ENCODE data around the gene AMN1.
"Not testable (repeated sequence)": the region's sequence is repeated elsewhere in the genome, so short reads cannot be mapped to it uniquely, and the experiment has no call there.

Gene AMN1

DNA sequence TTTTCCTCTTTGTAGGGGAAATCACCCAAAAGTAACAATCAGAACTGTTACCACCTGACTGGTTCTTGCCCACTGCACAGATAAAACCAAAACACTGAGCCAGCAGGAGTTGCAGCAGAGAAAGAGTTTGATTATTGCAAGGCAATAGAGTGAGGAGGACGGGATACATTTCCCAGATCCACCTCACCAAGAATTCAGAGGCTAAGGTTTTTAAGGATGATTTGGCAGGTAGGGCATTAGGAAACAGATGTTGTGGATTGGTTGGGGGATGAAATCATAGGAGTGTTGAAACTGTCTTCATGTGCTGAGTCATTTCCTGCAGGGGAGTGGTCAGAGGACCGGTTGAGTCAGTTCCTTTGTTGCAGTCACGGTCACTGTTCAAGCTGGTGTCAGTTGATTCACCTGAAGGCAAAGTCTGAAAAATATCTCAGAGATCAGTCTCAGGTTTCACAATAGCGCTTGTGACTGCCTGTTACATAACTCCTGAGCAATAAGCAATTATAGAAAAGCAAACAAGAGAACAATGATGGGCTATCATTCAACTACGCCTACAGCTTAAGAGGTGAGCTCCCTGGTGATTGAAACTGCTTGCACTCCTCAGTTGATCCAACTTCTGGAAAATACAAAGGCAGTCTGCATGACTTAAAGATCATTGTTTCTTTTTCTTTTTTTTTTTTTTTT is 20.3 kb upstream of the AMN1 start:
- Mint-ChIP-seq H3K27me3 (no peaks in the 10 kb centered on the region), H3K27ac (peak overlapping the region; percentile 50 to 54), H3K36me3 (ENCODE audit: insufficient read depth) (peaks cover 2% of the 10 kb centered on the region), H3K9me3 (no peaks in the 10 kb centered on the region), H3K4me1 (ENCODE audit: low read depth in 2 of 2) (peaks cover 12 to 20% of the 10 kb centered on the region in 2 donors), H3K4me3 (peak overlapping the region; percentile 4 to 66)
- DNase-seq, result peak; percentile 19 to 23 (median 20)
- ATAC-seq (replicated peaks), result peak; percentile 92

DNA sequence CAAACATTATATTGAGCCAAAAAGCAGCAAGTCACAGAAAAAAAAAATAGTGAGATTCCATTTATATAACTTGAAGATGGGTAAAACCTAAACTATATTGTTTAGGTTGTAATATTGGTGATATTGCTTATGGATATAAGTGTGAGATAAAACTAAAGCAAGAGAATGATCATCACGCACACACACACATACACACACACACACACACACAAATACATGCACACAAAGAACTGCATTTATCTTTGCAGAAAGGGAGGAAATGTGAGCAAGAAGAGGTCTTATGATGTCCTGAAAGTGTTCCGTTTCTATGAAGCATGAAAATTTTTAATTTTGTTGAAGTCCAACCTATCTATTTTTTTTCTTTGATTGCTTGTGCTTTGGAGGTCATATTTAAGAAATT is 16.4 kb upstream of the AMN1 start:
- H3K4me3 Mint-ChIP-seq, result no peak overlapping the region
- no peak for ATAC-seq (replicated peaks)
- no peak for DNase-seq
- H3K27ac Mint-ChIP-seq, result no peak overlapping the region
- no peaks in the 10 kb centered on the region for H3K36me3 Mint-ChIP-seq (ENCODE audit: insufficient read depth)
- peaks cover 16 to 26% of the 10 kb centered on the region in 2 donors for H3K4me1 Mint-ChIP-seq (ENCODE audit: low read depth in 2 of 2)
- H3K27me3 Mint-ChIP-seq, result no peaks in the 10 kb centered on the region
- no peaks in the 10 kb centered on the region for H3K9me3 Mint-ChIP-seq

DNA sequence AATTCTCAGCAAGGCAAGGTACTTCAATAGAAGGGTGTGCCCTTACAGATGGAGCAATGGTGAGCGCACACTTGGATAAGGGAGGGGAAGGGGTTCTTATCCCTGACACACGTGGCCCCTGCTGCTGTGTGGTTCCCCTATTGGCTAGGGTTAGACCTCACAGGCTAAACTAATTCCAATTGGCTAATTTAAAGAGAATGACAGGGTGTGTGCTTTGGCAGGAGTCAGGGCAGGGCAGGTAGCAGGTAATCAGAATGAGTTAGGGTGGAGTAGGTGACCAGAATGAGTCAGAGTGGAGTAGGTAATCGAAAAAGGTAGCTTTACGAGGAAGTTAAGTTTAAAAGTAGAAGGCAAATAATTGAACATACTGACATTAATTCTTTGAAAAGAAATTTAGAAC is 15.5 kb upstream of the AMN1 start:
- H3K4me1 Mint-ChIP-seq (ENCODE audit: low read depth in 2 of 2), result peaks cover 12 to 28% of the 10 kb centered on the region in 2 donors
- not testable (repeated sequence) for H3K9me3 Mint-ChIP-seq; ATAC-seq (replicated peaks); H3K4me3 Mint-ChIP-seq; H3K27me3 Mint-ChIP-seq; H3K36me3 Mint-ChIP-seq (ENCODE audit: insufficient read depth); DNase-seq; H3K27ac Mint-ChIP-seq

DNA sequence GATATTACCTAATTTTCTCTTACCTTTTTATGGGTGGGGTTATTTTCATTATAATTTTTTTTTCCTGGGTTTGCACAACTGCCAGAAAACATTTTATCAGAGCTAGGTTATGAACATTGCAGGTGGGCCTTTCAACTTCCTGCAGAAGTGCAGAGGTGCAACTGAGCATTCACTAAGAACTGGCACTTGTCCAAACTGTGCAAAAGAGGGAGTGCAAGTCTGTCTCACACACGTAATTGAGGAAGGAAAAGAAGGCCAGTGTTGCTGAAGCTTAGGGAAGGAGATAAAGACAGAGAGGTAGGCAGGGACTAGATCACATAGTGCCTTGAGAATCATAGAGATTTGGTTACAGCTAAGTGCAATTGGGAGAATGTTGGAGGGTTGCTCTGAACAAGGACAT is 14.1 kb upstream of the AMN1 start:
- H3K4me3 Mint-ChIP-seq, result no peak overlapping the region
- DNase-seq, result peak in 2 of 3 experiments; percentile 5 to 10

DNA sequence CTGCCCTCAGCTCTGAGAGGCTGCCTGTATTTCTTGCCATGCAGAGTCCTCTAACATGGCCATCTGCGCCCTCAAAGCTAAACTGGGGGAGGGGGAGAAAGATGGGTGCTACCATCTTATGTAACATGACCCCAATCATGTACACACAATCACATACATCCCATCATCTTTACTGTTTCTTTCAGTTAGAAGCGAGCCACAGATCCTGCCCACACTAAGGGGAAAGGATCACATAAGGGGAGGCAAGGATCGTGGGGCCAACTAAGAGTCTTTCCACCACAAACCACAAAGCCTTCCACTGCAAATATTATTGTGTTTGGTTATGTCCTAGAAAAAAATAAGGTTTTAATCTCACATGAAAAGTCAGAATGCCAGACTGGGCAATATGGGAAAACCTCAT is 11.8 kb upstream of the AMN1 start:
- H3K36me3 Mint-ChIP-seq (ENCODE audit: insufficient read depth), result peaks cover 4% of the 10 kb centered on the region
- no peaks in the 10 kb centered on the region for H3K9me3 Mint-ChIP-seq
- DNase-seq (no peak), ATAC-seq (replicated peaks) (no peak)
- H3K27ac Mint-ChIP-seq, result no peak overlapping the region
- H3K27me3 Mint-ChIP-seq, result no peaks in the 10 kb centered on the region
- peaks cover 8 to 17% of the 10 kb centered on the region in 2 donors for H3K4me1 Mint-ChIP-seq (ENCODE audit: low read depth in 2 of 2)
- H3K4me3 Mint-ChIP-seq, result no peak overlapping the region

More for the DNA sequence above, 14.1 kb upstream of the AMN1 start:
- peak; percentile 33 for ATAC-seq (replicated peaks)
- peak overlapping the region in 1 of 2 donors; percentile 0 for H3K27ac Mint-ChIP-seq
- H3K9me3 Mint-ChIP-seq, result no peaks in the 10 kb centered on the region
- H3K27me3 Mint-ChIP-seq, result no peaks in the 10 kb centered on the region
- H3K36me3 Mint-ChIP-seq (ENCODE audit: insufficient read depth), result peaks cover 4% of the 10 kb centered on the region
- peaks cover 8 to 21% of the 10 kb centered on the region in 2 donors for H3K4me1 Mint-ChIP-seq (ENCODE audit: low read depth in 2 of 2)

DNA sequence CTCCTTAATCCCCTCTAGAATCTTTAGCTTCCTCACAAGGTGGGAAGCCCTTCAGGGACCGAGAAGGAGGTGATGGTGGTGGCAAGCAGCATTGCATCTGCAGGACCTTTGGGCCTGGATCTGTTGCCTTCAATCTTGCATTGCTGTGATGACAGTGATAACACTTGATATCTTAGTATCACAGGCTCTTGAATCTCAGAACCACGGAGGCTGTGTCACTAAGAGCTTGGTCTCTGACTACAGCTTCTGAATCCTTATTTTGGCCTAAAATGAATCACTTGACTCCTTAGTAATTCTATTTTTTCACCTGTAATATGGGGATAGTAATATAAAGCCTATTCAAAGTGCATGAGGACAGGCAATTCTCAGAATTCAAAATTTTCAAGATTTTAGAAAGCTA is 8.9 kb upstream of the AMN1 start:
- peaks cover 13 to 25% of the 10 kb centered on the region in 2 donors for H3K4me1 Mint-ChIP-seq (ENCODE audit: low read depth in 2 of 2)
- no peak overlapping the region for H3K4me3 Mint-ChIP-seq
- no peaks in the 10 kb centered on the region for H3K27me3 Mint-ChIP-seq
- no peaks in the 10 kb centered on the region for H3K9me3 Mint-ChIP-seq
- no peak overlapping the region for H3K27ac Mint-ChIP-seq
- no peak for ATAC-seq (replicated peaks)
- no peak for DNase-seq
- peaks cover 9% of the 10 kb centered on the region for H3K36me3 Mint-ChIP-seq (ENCODE audit: insufficient read depth)

DNA sequence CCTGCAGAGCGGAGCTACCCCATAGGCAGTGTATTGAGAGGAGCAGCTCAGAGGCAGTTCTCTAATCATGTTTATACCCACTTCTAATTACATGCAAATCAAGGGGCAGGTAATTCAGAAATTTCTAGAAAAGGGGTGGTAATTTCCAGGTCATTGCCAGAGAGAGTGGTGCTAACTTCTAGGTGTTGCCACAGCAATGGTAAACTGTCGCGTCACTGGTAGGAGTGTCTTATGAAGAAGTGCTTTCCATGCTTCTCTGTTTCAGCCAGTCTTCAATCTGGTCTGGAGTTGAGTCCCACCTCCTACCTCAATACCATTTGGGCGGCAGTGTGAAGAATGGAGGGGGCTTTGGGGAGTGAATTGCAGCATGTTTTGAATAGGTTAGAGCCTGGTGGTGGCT is 8.5 kb upstream of the AMN1 start:
- Mint-ChIP-seq H3K27me3 (no peaks in the 10 kb centered on the region), H3K9me3 (no peaks in the 10 kb centered on the region), H3K27ac (no peak overlapping the region), H3K4me3 (no peak overlapping the region), H3K36me3 (ENCODE audit: insufficient read depth) (peaks cover 9% of the 10 kb centered on the region), H3K4me1 (ENCODE audit: low read depth in 2 of 2) (peaks cover 14 to 22% of the 10 kb centered on the region in 2 donors)
- DNase-seq (no peak), ATAC-seq (replicated peaks) (no peak)

DNA sequence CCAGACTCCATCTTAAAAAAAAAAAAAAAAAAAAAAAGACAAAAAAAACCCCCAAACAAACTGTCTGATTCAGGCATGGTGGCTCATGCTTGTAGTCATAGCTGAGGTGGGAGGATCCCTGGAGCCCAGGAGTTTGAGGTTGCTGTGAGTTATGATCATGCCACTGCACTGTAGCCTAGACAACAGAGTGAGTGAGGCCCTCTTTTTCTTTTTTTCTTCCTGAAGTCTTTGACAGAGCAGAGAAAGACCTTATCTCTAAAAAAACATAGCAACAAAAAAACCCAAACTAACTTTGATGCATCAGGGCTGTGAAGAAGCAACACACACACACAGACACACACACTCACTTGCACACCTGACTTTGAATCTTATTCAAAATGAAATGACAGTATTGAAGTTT is 7.7 kb upstream of the AMN1 start:
- DNase-seq (no peak), ATAC-seq (replicated peaks) (peak; percentile 83)
- Mint-ChIP-seq H3K9me3 (no peaks in the 10 kb centered on the region), H3K4me3 (no peak overlapping the region), H3K27ac (no peak overlapping the region), H3K36me3 (ENCODE audit: insufficient read depth) (peaks cover 9% of the 10 kb centered on the region), H3K27me3 (no peaks in the 10 kb centered on the region), H3K4me1 (ENCODE audit: low read depth in 2 of 2) (peaks cover 14 to 17% of the 10 kb centered on the region in 2 donors)

DNA sequence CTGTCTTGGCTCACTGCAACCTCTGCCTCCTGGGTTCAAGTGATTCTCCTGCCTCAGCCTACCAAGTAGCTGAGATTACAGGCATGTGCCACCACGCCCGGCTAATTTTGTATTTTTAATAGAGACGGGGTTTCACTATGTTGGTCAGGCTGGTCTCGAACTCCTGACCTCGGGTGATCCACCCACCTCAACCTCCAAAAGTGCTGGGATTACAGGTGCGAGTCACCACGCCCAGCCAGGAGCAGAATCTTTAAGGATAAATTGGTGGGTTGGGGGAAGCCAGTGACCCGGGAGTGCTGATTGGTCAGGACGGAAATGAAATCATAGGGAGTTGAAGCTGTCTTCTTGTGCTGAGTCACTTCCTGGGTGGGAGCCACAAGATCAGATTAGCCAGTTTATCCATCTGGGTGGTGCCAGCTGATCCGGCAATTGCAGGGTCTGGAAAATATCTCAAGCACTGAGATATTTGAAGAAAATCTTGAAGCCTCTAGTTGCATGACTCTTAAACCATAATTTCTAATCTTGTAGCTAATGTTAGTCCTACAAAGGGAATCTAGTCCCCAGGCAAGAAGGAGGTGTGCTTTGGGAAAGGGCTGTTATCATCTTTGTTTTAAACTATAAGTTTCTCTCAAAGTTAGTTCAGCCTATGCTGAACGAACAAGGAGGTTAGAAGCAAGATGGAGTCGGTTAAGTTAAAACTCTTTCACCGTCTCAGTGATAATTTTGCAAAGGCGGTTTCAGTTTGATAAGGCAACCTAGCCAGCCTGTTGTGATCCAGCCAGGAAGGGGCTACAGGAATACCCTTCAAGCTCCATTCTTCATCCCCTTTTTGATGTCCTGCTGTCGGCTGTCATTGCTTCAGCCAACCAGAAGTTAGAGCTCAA is 5.0 kb upstream of the AMN1 start:
- Mint-ChIP-seq H3K27ac (peak overlapping the region; percentile 25 to 70), H3K36me3 (ENCODE audit: insufficient read depth) (peaks cover 13% of the 10 kb centered on the region), H3K4me3 (peak overlapping the region; percentile 31 to 55), H3K4me1 (ENCODE audit: low read depth in 2 of 2) (peaks cover 29 to 31% of the 10 kb centered on the region in 2 donors)
- H3K9me3 Mint-ChIP-seq; DNase-seq; ATAC-seq (replicated peaks); H3K27me3 Mint-ChIP-seq: not testable (repeated sequence)

DNA sequence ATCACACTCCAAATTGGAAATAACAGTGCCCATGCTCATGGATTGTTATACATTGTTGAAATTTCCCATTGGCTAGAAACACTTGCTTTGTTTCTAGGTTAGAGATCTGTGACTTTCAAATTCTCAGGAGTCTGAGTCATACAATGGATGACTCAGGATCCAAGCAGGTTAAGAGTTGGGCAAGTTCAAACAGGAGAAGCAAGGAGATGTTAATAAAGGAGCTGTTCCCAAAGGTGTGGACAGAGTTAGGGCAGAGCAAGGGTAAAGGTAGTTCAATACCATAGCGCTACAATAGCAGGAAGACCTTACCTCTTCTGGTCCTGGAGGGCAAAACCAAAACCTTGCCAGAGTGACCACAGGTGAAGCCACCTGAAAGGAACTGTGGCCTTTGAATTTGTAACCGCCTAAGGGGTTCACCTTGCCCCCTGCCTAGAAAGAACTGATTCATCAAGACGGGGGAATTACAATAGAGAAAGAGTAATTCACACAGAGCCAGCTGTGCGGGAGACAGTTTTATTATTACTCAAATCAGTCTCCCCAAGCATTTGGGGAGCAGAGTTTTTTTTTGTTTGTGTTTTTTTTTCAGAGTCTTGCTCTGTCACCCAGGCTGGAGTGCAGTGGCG is 4.2 kb upstream of the AMN1 start:
- H3K4me3 Mint-ChIP-seq, result peak overlapping the region in 1 of 2 donors; percentile 55
- ATAC-seq (replicated peaks) (no peak), DNase-seq (no peak)
- peaks cover 19% of the 10 kb centered on the region for H3K36me3 Mint-ChIP-seq (ENCODE audit: insufficient read depth)
- peaks cover 0 to 1% of the 10 kb centered on the region in 2 donors for H3K9me3 Mint-ChIP-seq
- H3K27me3 Mint-ChIP-seq, result no peaks in the 10 kb centered on the region
- peak overlapping the region; percentile 25 to 70 for H3K27ac Mint-ChIP-seq
- H3K4me1 Mint-ChIP-seq (ENCODE audit: low read depth in 2 of 2), result peaks cover 27 to 36% of the 10 kb centered on the region in 2 donors

DNA sequence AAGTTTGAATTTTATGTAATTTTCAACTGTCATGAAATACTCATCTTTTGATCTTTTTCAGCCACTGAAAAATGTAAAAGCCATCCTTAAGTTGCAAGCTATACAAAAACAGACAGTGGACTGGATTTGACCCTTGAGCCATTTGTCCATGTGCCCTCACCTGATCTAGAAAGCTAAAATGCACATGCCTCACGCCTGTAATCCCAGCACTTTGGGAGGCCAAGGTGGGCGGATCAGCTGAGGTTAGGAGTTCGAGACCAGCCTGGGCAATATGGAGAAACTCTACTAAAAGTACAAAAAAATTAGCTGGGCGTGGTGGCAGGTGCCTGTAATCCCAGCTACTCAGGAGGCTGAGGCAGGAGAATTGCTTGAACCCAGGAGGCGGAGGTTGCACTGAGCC is 2.4 kb upstream of the AMN1 start:
- Mint-ChIP-seq H3K4me1 (ENCODE audit: low read depth in 2 of 2) (peaks cover 37 to 44% of the 10 kb centered on the region in 2 donors), H3K36me3 (ENCODE audit: insufficient read depth) (peaks cover 21% of the 10 kb centered on the region), H3K4me3 (peak overlapping the region in 1 of 2 donors; percentile 62)
- DNase-seq; H3K27ac Mint-ChIP-seq; H3K9me3 Mint-ChIP-seq; ATAC-seq (replicated peaks); H3K27me3 Mint-ChIP-seq: not testable (repeated sequence)

DNA sequence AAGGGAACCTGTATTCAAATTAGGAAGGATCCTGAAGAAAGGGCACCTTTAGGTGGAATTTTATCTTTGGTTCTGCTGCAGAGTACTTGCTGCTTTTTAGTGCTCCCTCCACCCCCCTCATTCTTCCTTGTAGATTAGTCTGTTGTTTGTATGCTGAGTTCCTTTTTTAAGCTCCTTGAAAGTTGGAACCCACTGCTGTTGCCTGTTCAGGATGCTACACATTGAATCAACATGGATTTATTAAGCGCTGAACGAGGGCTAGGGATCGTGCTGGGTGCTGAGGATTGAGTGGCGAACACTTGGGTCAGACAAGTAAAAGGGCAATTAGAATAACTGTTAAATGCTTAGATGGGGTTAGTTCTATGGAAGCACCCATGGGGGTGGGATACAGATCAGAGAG is 884 bp upstream of the AMN1 start:
- Mint-ChIP-seq H3K4me1 (ENCODE audit: low read depth in 2 of 2) (peaks cover 39 to 46% of the 10 kb centered on the region in 2 donors), H3K36me3 (ENCODE audit: insufficient read depth) (peaks cover 21% of the 10 kb centered on the region), H3K27me3 (no peaks in the 10 kb centered on the region), H3K27ac (peak overlapping the region; percentile 97), H3K4me3 (peak overlapping the region; percentile 97 to 99), H3K9me3 (peaks cover 0 to 1% of the 10 kb centered on the region in 2 donors)
- ATAC-seq (replicated peaks) (no peak), DNase-seq (no peak)

DNA sequence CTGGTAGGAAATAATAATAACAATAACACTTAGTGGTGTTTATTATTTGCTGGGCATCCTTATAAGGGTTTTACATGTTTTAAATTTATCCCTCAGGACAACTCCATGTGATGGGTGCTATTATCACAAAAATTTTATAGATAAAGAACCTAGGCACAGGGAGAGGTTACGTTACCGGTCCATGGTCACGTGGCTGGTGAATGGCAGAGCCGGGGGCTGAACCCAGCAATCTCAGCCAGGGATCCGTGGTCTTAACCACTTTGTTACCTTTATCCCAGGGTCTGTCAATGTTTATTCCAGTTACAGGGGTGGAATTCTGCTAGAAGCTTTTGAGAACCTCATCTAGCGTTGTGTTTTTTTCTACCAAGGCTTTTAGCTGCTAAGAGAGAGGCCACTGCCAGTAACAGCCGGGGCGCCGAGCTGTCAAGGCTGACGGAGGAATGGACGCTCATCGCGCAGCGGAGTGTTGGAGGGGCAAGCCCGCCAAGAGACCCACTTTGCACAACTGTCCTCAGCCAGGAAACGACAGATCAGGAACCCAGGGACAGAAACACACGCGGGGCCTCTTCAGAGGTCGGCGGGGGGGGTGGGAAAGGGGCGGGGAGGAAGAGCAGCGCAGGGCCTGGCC is 418 bp downstream of the AMN1 start:
- Mint-ChIP-seq H3K27me3 (no peaks in the 10 kb centered on the region), H3K27ac (peak overlapping the region; percentile 97), H3K4me3 (peak overlapping the region; percentile 97 to 99), H3K4me1 (ENCODE audit: low read depth in 2 of 2) (peaks cover 43 to 48% of the 10 kb centered on the region in 2 donors), H3K36me3 (ENCODE audit: insufficient read depth) (peaks cover 25% of the 10 kb centered on the region), H3K9me3 (peaks cover 0 to 1% of the 10 kb centered on the region in 2 donors)
- no peak for DNase-seq
- ATAC-seq (replicated peaks), result peak; percentile 35

Data from effector memory CD8-positive, alpha-beta T cell (primary cell).